B cell (primary cell): ENCODE measurements around the gene THRA. TPM values are rescaled to one million over a fixed set of nuclear protein-coding genes. Genes with fewer than 3 reads are reported as not detected.

Source experiments
- ATAC-seq: fragments of 200-7000 bp; cut with Tn5 transposase; one replicate; pipeline ENCODE4 v1.10.0; 2021; ENCODE audit warnings: low read depth, mild to moderate bottlenecking, moderate number of reproducible peaks, moderate library complexity
- CTCF ChIA-PET: fragments of 350-600 bp; sonication (Branson Sonifier 250); formaldehyde crosslinking; loops from one replicate; lab custom pipeline; 2021; ENCODE audit warnings: antibody characterized with exemption, inconsistent platforms; lab: Charles Lee
- POLR2A ChIA-PET: fragments of 350-600 bp; sonication (Branson Sonifier 250); formaldehyde crosslinking; loops from one replicate; lab custom pipeline; 2021; ENCODE audit warnings: antibody characterized with exemption; lab: Charles Lee
- DNase-seq: peaks from one replicate; pipeline ENCODE4 v3.0.0; 2013
- H2AFZ ChIP-seq: 2 replicates; pipeline ENCODE4 v1.6.1; 2012; ENCODE audit warnings: mild to moderate bottlenecking, low read depth, low read length; ENCODE audit not compliant: insufficient read depth, poor library complexity, severe bottlenecking
- H3K27ac ChIP-seq, 2 donors: 1 replicate in 1 of 2; 2 replicates in 1 of 2; pipeline ENCODE4 v1.5.1; 2012 to 2013; ENCODE audit warnings: low read length in 2 of 2, mild to moderate bottlenecking in 2 of 2, moderate library complexity in 1 of 2
- H3K27me3 ChIP-seq, 4 experiments: fragments of 200-600 bp in 1 of 4; sonication (generic) in 1 of 4; replicated peaks in 1 of 4; 1 replicate in 2 of 4; 2 replicates in 2 of 4; pipeline versions ENCODE4 v1.6.1 to v1.7.0; 2013 to 2016; ENCODE audit warnings: low read length in 3 of 4, mild to moderate bottlenecking in 2 of 4, mixed read lengths in 1 of 4, moderate library complexity in 1 of 4; ENCODE audit not compliant: insufficient read depth in 4 of 4, control insufficient read depth in 3 of 4; ENCODE audit errors: control extremely low read depth in 1 of 4
- H3K36me3 ChIP-seq, 2 experiments: replicated peaks in 1 of 2; 1 replicate in 1 of 2; 2 replicates in 1 of 2; pipeline versions ENCODE4 v1.6.1 to v1.7.1; 2013; ENCODE audit warnings: low read length in 1 of 2; ENCODE audit not compliant: insufficient read depth in 2 of 2, control insufficient read depth in 1 of 2; ENCODE audit errors: control extremely low read depth in 1 of 2, extremely low read depth in 1 of 2
- H3K4me1 ChIP-seq, 2 donors: fragments of 200-600 bp in 1 of 2; sonication (generic) in 1 of 2; 1 replicate in 1 of 2; 2 replicates in 1 of 2; pipeline versions ENCODE4 v1.5.1 to v1.6.1; 2013 to 2017; ENCODE audit warnings: low read length in 2 of 2; ENCODE audit not compliant: control insufficient read depth in 2 of 2, insufficient read depth in 2 of 2
- H3K4me2 ChIP-seq: replicated peaks from 2 replicates; pipeline ENCODE3; 2012; ENCODE audit warnings: mild to moderate bottlenecking, low read depth, low read length; ENCODE audit not compliant: poor library complexity, severe bottlenecking
- H3K4me3 ChIP-seq, 5 experiments: fragments of 200-600 bp in 1 of 5; sonication (generic) in 1 of 5; 1 replicate in 3 of 5; 2 replicates in 2 of 5; pipeline versions ENCODE4 v1.5.1 to v1.7.0; 2011 to 2016; ENCODE audit warnings: low read length in 4 of 5, mild to moderate bottlenecking in 4 of 5, low read depth in 2 of 5, control low read depth in 1 of 5, moderate library complexity in 1 of 5; ENCODE audit not compliant: insufficient read depth in 1 of 5; ENCODE audit errors: control extremely low read depth in 1 of 5, extremely low read depth in 1 of 5
- H3K79me2 ChIP-seq: fragments of 200-600 bp; sonication (generic); one replicate; pipeline ENCODE4 v1.6.0; 2016; ENCODE audit warnings: low read length; ENCODE audit not compliant: control insufficient read depth, insufficient read depth
- H3K9ac ChIP-seq: fragments of 200-600 bp; sonication (generic); 2 replicates; pipeline ENCODE4 v1.6.1; 2017; ENCODE audit warnings: mild to moderate bottlenecking, low read length, moderate library complexity
- H3K9me3 ChIP-seq, 3 donors: one replicate each; pipeline versions ENCODE4 v1.6.1 to v1.7.1; 2013; ENCODE audit warnings: low read length in 2 of 3; ENCODE audit not compliant: control insufficient read depth in 2 of 3, insufficient read depth in 1 of 3; ENCODE audit errors: control extremely low read depth in 1 of 3
- H4K20me1 ChIP-seq: 2 replicates; pipeline ENCODE4 v1.6.0; 2012; ENCODE audit warnings: mild to moderate bottlenecking, low read length; ENCODE audit not compliant: insufficient read depth, control insufficient read depth, poor library complexity, severe bottlenecking
- H3K27ac Mint-ChIP-seq: one replicate; pipeline ENCODE4 v1.8.0; 2021; ENCODE audit warnings: mixed read lengths
- H3K27me3 Mint-ChIP-seq: one replicate; pipeline ENCODE4 v1.8.0; 2021; ENCODE audit warnings: mixed read lengths
- H3K4me1 Mint-ChIP-seq: one replicate; pipeline ENCODE4 v1.8.0; 2021; ENCODE audit warnings: mixed read lengths
- H3K4me3 Mint-ChIP-seq: one replicate; pipeline ENCODE4 v1.8.0; 2021; ENCODE audit warnings: mixed read lengths
- H3K9me3 Mint-ChIP-seq: one replicate; pipeline ENCODE4 v1.8.0; 2022; ENCODE audit warnings: mixed read lengths; ENCODE audit not compliant: insufficient read depth
- EZH2 ChIP-seq: IDR thresholded peaks from 2 replicates; pipeline ENCODE4 v1.6.1; 2012; ENCODE audit warnings: borderline replicate concordance, low read depth, mild to moderate bottlenecking, moderate library complexity, low read length; ENCODE audit not compliant: insufficient read depth, poor library complexity, severe bottlenecking
- WGBS: methylation state at CpG from one replicate; pipeline ENCODE4 v1.1.5; 2013; ENCODE audit warnings: missing lambda C conversion rate; ENCODE audit not compliant: insufficient coverage; 5-methylcytosine and 5-hydroxymethylcytosine counted together
- intact Hi-C: fragments of 100-400 bp; cut with micrococcal nuclease; formaldehyde crosslinking; loops from one replicate; pipeline ENCODE4 v1.10.0; 2022
- polyA plus RNA-seq: library from polyadenylated mRNA; depleted of rRNA; stranded (reverse); fragments of >200 nt; gene quantifications from 2 replicates; pipeline ENCODE4 v1.2.3, GENCODE V29; 2012
- total RNA-seq, 2 donors: library from RNA; stranded (reverse); fragments of 120-200 nt in 1 of 2; gene quantifications; 1 replicate in 1 of 2; 2 replicates in 1 of 2; pipeline versions ENCODE4 v1.2.3 to v1.2.4, GENCODE V29; 2013 to 2022
- TF ChIP-seq, protein P1 (sequence below): fragments of 200-600 bp; IDR thresholded peaks from one replicate; pipeline ENCODE4 v1.8.0; 2022; ENCODE audit warnings: antibody characterized with exemption, mild to moderate bottlenecking

THRA gene
- total and polyA plus RNA-seq, 2 donors (not counting 1 experiment from before 2014, with no cell fraction given), result 8.0 to 17.1 TPM

DNA sequence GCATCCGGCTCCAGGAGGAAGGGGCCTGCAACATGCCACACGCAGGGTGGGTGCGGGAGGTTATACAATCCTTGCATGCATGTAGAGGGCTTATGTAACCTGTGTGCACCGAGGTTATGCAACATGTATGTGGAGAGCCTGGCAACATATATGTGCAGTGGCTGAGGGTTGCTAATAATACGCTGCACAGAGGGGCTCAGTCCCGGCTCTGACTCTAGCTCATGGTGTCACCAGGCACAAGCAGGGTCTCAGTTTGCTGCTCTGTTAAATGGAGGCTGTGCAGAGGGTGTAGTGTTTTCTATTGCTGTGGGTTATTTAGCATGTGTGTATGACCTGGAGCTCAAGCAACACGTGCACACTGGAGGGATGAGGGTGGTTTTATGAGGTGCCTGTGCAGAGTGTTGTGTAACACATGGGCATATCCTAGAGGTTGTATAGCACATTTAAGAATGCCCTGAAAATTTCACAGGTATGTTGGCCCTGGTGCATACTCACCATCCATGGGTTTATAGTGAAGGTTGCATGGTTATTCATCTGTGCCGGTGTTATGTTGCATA, 13.3 kb downstream of the THRA start:
- no peak overlapping the region for H3K4me3 Mint-ChIP-seq
- H3K27ac ChIP-seq, result no peak overlapping the region
- intact Hi-C loops, result loop anchor here (1.0 to 5.0 kb wide), 4 partner anchors 13 to 36 kb away; partner anchors contain the start of gene MED24
- H3K79me2 ChIP-seq, result peaks cover 9% of the 10 kb centered on the region
- CTCF ChIA-PET, result interaction anchor here (0.7 to 6.7 kb wide), 37 partner anchors 8 to 203 kb away, joined by 3 to 128 read pairs (median 6); partner anchors contain the start of genes CSF3, MED24, MSL1 and NR1D1
- H3K36me3 ChIP-seq, result peaks cover 3 to 9% of the 10 kb centered on the region in 2 experiments
- ATAC-seq, result no peak
- DNase-seq, result no peak
- H3K27ac Mint-ChIP-seq, result no peak overlapping the region
- no peaks in the 10 kb centered on the region for H3K27me3 ChIP-seq
- H3K4me3 ChIP-seq, result no peak overlapping the region
- H3K27me3 Mint-ChIP-seq, result no peaks in the 10 kb centered on the region
- H2AFZ ChIP-seq, result no peak overlapping the region
- H3K4me1 ChIP-seq, result peaks cover 21 to 24% of the 10 kb centered on the region in 2 donors
- H3K9me3 ChIP-seq, result no peaks in the 10 kb centered on the region
- peaks cover 20% of the 10 kb centered on the region for H4K20me1 ChIP-seq
- 73% methylated on average over 8 of the region's 8 CpGs for WGBS
- no peak overlapping the region for H3K9ac ChIP-seq
- TF ChIP-seq EZH2, result no peak
- TF ChIP-seq, protein P1, sequence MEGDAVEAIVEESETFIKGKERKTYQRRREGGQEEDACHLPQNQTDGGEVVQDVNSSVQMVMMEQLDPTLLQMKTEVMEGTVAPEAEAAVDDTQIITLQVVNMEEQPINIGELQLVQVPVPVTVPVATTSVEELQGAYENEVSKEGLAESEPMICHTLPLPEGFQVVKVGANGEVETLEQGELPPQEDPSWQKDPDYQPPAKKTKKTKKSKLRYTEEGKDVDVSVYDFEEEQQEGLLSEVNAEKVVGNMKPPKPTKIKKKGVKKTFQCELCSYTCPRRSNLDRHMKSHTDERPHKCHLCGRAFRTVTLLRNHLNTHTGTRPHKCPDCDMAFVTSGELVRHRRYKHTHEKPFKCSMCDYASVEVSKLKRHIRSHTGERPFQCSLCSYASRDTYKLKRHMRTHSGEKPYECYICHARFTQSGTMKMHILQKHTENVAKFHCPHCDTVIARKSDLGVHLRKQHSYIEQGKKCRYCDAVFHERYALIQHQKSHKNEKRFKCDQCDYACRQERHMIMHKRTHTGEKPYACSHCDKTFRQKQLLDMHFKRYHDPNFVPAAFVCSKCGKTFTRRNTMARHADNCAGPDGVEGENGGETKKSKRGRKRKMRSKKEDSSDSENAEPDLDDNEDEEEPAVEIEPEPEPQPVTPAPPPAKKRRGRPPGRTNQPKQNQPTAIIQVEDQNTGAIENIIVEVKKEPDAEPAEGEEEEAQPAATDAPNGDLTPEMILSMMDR, result no peak
- H3K4me2 ChIP-seq, result peak overlapping the region; percentile 59
- no peaks in the 10 kb centered on the region for H3K9me3 Mint-ChIP-seq
- H3K4me1 Mint-ChIP-seq, result peaks cover 33% of the 10 kb centered on the region
- POLR2A ChIA-PET, result interaction anchor here (0.7 to 1.5 kb wide), 8 partner anchors 9 to 48 kb away, joined by 3 to 11 read pairs (median 4); no protein-coding TSS in a partner anchor

DNA sequence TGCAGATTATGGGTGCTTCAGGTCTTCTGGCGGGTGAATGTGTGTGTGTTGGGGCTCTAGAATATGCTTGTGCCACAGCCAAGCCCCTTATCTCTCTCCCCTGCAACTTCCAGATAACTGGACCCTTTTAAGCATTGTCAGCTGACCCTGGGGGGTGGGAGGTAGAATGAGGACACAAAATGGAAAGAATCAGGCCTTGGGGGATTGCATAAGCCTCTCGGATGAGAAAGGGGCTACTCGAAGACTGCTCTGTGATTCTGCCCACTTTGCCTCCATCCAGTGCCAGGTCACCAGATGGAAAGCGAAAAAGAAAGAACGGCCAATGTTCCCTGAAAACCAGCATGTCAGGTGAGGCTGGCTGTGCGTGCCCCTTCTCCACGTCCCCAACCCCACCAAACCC, 13.8 kb downstream of the THRA start:
- DNase-seq (no peak), ATAC-seq (no peak)
- Mint-ChIP-seq H3K27ac (no peak overlapping the region), H3K27me3 (no peaks in the 10 kb centered on the region), H3K4me3 (no peak overlapping the region), H3K4me1 (peaks cover 28% of the 10 kb centered on the region), H3K9me3 (no peaks in the 10 kb centered on the region)
- Histone ChIP-seq H3K4me1 (peaks cover 15 to 19% of the 10 kb centered on the region in 2 donors), H2AFZ (no peak overlapping the region), H3K27me3 (no peaks in the 10 kb centered on the region), H3K4me2 (no peak overlapping the region), H3K27ac (no peak overlapping the region), H4K20me1 (peaks cover 15% of the 10 kb centered on the region), H3K79me2 (peaks cover 8% of the 10 kb centered on the region), H3K9ac (no peak overlapping the region), H3K9me3 (no peaks in the 10 kb centered on the region), H3K4me3 (no peak overlapping the region), H3K36me3 (peaks cover 3 to 9% of the 10 kb centered on the region in 2 experiments)
- intact Hi-C loops, result loop anchor here (5.0 kb wide), 1 partner anchor 36 kb away; no protein-coding TSS in a partner anchor
- WGBS, result 98% methylated on average over 4 of the region's 7 CpGs
- POLR2A ChIA-PET, result interaction anchor here (1.1 to 1.5 kb wide), 3 partner anchors 19 to 49 kb away, joined by 3 to 4 read pairs (median 4); no protein-coding TSS in a partner anchor
- CTCF ChIA-PET, result interaction anchor here (1.1 to 6.7 kb wide), 21 partner anchors 10 to 195 kb away, joined by 3 to 128 read pairs (median 12); partner anchors contain the start of genes CSF3, MED24, MSL1 and NR1D1
- TF ChIP-seq, protein P1, result no peak
- no peak for TF ChIP-seq EZH2
